C4-2B (cell line): ENCODE results near the gene TSLP.

ENCODE experiments used
- H3K27ac ChIP-seq: fragments of 450-650 bp; 2 replicates; pipeline ENCODE4 v1.5.1; 2017
- CTCF ChIP-seq: fragments of 450-650 bp; conservative IDR thresholded peaks from 2 replicates; pipeline ENCODE4 v1.5.1; 2017; ENCODE audit warnings: mild to moderate bottlenecking
- ZFX ChIP-seq: fragments of 450-650 bp; IDR thresholded peaks from 2 replicates; pipeline ENCODE4 v1.6.1; 2017

TSLP gene

DNA sequence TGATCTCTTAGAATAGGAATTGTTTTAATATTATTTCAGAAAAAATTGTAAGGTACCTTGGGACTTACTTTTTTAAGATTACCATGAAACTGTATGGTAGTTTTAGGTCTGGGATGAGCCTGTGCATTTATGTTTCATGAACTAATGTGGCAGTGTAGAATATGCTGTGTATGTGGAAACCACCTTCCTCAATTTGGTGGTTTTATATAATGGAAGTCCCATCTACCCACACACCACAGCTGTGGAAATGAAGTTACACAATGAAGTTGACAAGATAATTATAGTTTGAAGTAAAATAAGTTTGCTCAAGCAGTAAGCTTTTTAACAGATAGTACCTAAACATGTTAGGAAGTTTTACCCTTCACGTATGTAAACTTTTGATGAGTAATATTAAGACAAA, 45.0 kb downstream of the TSLP start:
- H3K27ac ChIP-seq = no peak overlapping the region
- TF ChIP-seq ZFX (no peak), CTCF (no peak)

DNA sequence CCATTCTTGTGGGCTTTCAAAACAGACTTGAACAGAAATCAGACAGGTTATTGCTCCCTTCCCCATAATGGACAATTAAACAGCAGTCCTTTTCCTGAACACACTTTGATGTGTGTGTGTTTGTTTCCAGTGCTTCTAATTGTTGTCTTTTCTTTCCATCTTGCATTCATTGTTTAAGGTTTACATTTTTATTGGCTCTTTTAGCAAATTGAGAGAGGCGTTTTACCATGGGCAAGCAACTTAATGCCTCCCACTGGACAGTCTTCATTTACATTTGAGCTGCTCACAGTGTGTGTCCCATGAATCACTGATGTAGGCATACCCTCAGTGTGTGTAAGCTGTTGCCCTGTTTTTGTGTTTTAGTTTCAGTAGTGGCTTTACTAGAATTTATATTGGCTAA, 45.6 kb downstream of the TSLP start:
- TF ChIP-seq CTCF (no peak), ZFX (no peak)
- H3K27ac ChIP-seq = no peak overlapping the region

DNA sequence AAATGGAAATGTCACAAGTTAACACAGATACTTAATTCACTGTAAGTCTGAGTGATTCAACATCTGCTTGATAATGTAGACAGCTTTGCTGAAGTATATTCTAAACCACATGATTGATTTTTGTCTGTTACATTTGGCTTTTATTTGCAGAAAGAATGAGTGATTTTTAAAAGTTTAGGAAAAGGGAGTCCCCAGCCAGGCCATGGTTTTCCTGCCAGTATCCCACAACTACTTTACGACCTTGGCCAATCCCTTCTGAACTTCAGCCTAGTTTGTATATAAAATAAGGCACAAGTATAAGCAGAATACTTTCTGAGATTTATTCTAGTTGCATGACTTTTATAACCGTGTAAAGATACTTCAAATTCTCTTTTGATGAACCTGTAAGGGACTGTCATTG, 47.7 kb downstream of the TSLP start:
- TF ChIP-seq ZFX (no peak), CTCF (no peak)
- no peak overlapping the region for H3K27ac ChIP-seq

DNA sequence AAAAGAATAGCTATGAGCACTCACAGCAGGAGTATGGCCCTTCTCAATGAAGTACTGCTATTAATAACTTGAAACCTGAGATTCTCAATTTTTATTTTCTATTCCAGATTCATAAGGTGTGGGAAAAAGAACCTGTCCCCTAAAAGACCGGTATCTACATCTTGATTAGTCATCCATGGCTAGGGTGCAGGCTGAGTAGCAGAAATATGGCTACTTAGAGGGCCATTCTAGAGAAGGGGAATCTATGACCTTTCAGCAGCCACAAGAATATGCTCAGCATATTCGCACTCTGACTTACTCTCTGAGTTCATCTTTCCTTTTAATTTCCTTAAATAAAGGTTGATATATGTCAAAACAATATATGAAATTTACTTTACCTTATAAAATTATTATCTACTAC, 48.3 kb downstream of the TSLP start:
- H3K27ac ChIP-seq = no peak overlapping the region
- TF ChIP-seq CTCF (no peak), ZFX (no peak)

DNA sequence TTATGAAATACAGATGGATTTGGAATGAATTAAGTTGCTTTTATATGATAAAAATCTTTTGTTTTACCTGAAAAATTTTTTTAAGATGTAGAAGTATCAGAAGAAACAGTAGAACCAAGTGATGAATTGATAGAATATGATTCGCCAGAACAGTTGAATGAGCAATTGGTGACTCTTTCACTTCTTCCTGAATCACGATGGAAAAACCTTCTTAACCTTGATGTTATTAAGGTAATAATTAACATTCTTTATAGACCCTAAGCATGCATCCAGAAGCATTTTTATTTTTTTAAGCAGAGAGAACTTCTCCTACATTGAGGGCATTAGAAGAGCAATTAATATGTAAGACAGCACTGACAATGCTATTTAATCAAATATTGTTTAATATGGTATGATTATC, 49.4 kb downstream of the TSLP start:
- no peak for TF ChIP-seq ZFX

GRCh38 chr5:111121926-111122325, 50.4 kb downstream of the TSLP start:
- H3K27ac ChIP-seq = no peak overlapping the region

More for the DNA sequence above, 49.4 kb downstream of the TSLP start:
- no peak overlapping the region for H3K27ac ChIP-seq

DNA sequence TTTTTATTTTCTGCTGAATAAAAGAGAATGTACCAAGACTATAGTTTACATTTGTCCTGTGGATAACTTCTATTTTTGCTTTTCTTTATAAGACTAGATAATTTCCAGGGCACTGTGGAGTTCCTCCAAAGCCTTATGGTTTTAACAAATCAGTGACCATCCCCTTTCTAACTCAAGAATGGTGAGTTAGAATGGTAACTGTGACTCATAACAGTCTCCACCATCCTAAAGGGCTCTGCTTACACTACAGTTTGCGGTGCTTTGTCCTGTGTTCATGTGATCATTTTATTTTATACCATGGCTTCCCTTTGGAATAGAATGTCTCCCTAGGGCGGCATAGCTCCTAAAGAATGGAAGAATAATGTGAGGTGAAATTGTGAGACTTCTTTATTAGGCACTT, 50.9 kb downstream of the TSLP start:
- H3K27ac ChIP-seq = no peak overlapping the region

More at GRCh38 chr5:111121926-111122325, 50.4 kb downstream of the TSLP start:
- TF ChIP-seq ZFX (no peak), CTCF (no peak)

More for the DNA sequence above, 50.9 kb downstream of the TSLP start:
- TF ChIP-seq ZFX (no peak), CTCF (no peak)
